Measurements from ENCODE around the gene APOC1. TPM values are rescaled to one million over a fixed set of nuclear protein-coding genes. Genes with fewer than 3 reads are reported as not detected.

Gene APOC1
- total and polyA plus RNA-seq, 4 donors: 14.0 to 1,030 (median 217) TPM

- whole genome bisulfite sequencing, 2 donors: 75 to 96% methylated on average over 9 of the region's 9 CpGs
- TF ChIP-seq CTCF (IDR thresholded peaks at IDR 0.05; ENCODE audit: control extremely low read depth, extremely low read depth): no peak
- no peak overlapping the region for H3K4me3 ChIP-seq
- DNase-seq (no peak), ATAC-seq (ENCODE audit: insufficient read depth, low FRiP score) (no peak)
- H3K27ac ChIP-seq (ENCODE audit: low read depth in 1 of 2, low read length in 1 of 2): no peak overlapping the region
- H3K9me3 ChIP-seq (ENCODE audit: control insufficient read depth in 4 of 4, insufficient read depth in 3 of 4, low read length in 3 of 4): no peaks in the 10 kb centered on the region
- H3K36me3 ChIP-seq (ENCODE audit: control insufficient read depth in 4 of 4, insufficient read depth in 4 of 4, low read length in 4 of 4): peaks cover 0 to 5% (median 4%) of the 10 kb centered on the region in 4 donors
- peaks cover 0 to 16% (median 0%) of the 10 kb centered on the region in 5 donors for H3K4me1 ChIP-seq (ENCODE audit: control insufficient read depth in 5 of 5, insufficient read depth in 5 of 5, low read length in 5 of 5)
- H3K27me3 ChIP-seq (ENCODE audit: control insufficient read depth in 3 of 3, insufficient read depth in 3 of 3, low read length in 2 of 3): no peaks in the 10 kb centered on the region
- H3K9ac ChIP-seq (ENCODE audit: insufficient read depth in 1 of 2, low read length in 2 of 2): no peak overlapping the region
Measured at GRCh38 chr19:44949550-44949949, 35.1 kb downstream of the APOC1 start.

- WGBS, 2 donors: 58 to 68% methylated on average over 13 of the region's 13 CpGs
- H3K27me3 ChIP-seq (ENCODE audit: control insufficient read depth in 3 of 3, insufficient read depth in 3 of 3, low read length in 2 of 3): no peaks in the 10 kb centered on the region
Measured at GRCh38 chr19:44951179-44952159, 37.1 kb downstream of the APOC1 start.

GRCh38 chr19:44954278-44954648 is 39.9 kb downstream of the APOC1 start:
- H3K4me3 ChIP-seq: peak overlapping the region; percentile 59
- H3K4me1 ChIP-seq (ENCODE audit: control insufficient read depth in 5 of 5, insufficient read depth in 5 of 5, low read length in 5 of 5): peaks cover 0 to 26% (median 6%) of the 10 kb centered on the region in 5 donors
- peak overlapping the region; percentile 52 to 95 for H3K9ac ChIP-seq (ENCODE audit: insufficient read depth in 1 of 2, low read length in 2 of 2)
- H3K27ac ChIP-seq (ENCODE audit: low read depth in 1 of 2, low read length in 1 of 2): peak overlapping the region; percentile 84 to 98
- no peak for TF ChIP-seq CTCF (IDR thresholded peaks at IDR 0.05; ENCODE audit: control extremely low read depth, extremely low read depth)
- no peaks in the 10 kb centered on the region for H3K27me3 ChIP-seq (ENCODE audit: control insufficient read depth in 3 of 3, insufficient read depth in 3 of 3, low read length in 2 of 3)
- peaks cover 0 to 5% (median 4%) of the 10 kb centered on the region in 4 donors for H3K36me3 ChIP-seq (ENCODE audit: control insufficient read depth in 4 of 4, insufficient read depth in 4 of 4, low read length in 4 of 4)
- no peaks in the 10 kb centered on the region for H3K9me3 ChIP-seq (ENCODE audit: control insufficient read depth in 4 of 4, insufficient read depth in 3 of 4, low read length in 3 of 4)
- whole genome bisulfite sequencing, 2 donors: 30 to 41% methylated on average over 13 of the region's 13 CpGs
- no peak for ATAC-seq (ENCODE audit: insufficient read depth, low FRiP score)
- DNase-seq: no peak

More at GRCh38 chr19:44951179-44952159, 37.1 kb downstream of the APOC1 start:
- no peak overlapping the region for H3K4me3 ChIP-seq
- H3K27ac ChIP-seq (ENCODE audit: low read depth in 1 of 2, low read length in 1 of 2): no peak overlapping the region
- peaks cover 0 to 24% (median 6%) of the 10 kb centered on the region in 5 donors for H3K4me1 ChIP-seq (ENCODE audit: control insufficient read depth in 5 of 5, insufficient read depth in 5 of 5, low read length in 5 of 5)
- no peak for ATAC-seq (ENCODE audit: insufficient read depth, low FRiP score)
- peak; percentile 64 for TF ChIP-seq CTCF (IDR thresholded peaks at IDR 0.05; ENCODE audit: control extremely low read depth, extremely low read depth)
- no peaks in the 10 kb centered on the region for H3K9me3 ChIP-seq (ENCODE audit: control insufficient read depth in 4 of 4, insufficient read depth in 3 of 4, low read length in 3 of 4)
- no peak overlapping the region for H3K9ac ChIP-seq (ENCODE audit: insufficient read depth in 1 of 2, low read length in 2 of 2)
- peaks cover 0 to 5% (median 4%) of the 10 kb centered on the region in 4 donors for H3K36me3 ChIP-seq (ENCODE audit: control insufficient read depth in 4 of 4, insufficient read depth in 4 of 4, low read length in 4 of 4)
- peak; percentile 77 to 89 (median 88) for DNase-seq

Measured in lung (tissue), 12 donors.